MM.1S (cell line): Measurements from ENCODE around the gene DAB1.

Experiments used
- DNase-seq: peaks from one replicate; pipeline ENCODE4 v3.0.0-alpha.2; 2015
- H2AFZ ChIP-seq: fragments of 300-600 bp; sonication (generic); 2 replicates; pipeline ENCODE4 v1.6.0; 2016; ENCODE audit warnings: antibody characterized with exemption, low read length
- H3F3A ChIP-seq: fragments of 300-600 bp; sonication (generic); 2 replicates; pipeline ENCODE4 v1.6.1; 2016; ENCODE audit warnings: mild to moderate bottlenecking, antibody characterized with exemption, low read length, moderate library complexity, mixed read lengths; ENCODE audit not compliant: insufficient read depth
- H3K27ac ChIP-seq: fragments of 300-600 bp; sonication (generic); 2 replicates; pipeline ENCODE4 v1.5.1; 2016; ENCODE audit warnings: mild to moderate bottlenecking, low read length
- H3K27me3 ChIP-seq: fragments of 300-600 bp; sonication (generic); replicated peaks from 2 replicates; pipeline ENCODE4 v1.6.0; 2016; ENCODE audit warnings: low read length; ENCODE audit not compliant: insufficient read depth
- H3K36me3 ChIP-seq: fragments of 300-600 bp; sonication (generic); replicated peaks from 2 replicates; pipeline ENCODE4 v1.6.1; 2016; ENCODE audit warnings: mild to moderate bottlenecking, low read length, mixed read lengths; ENCODE audit not compliant: insufficient read depth
- H3K4me1 ChIP-seq: fragments of 300-600 bp; sonication (generic); 2 replicates; pipeline ENCODE4 v1.6.1; 2016; ENCODE audit warnings: low read length, mixed read lengths
- H3K4me2 ChIP-seq: fragments of 300-600 bp; sonication (generic); 2 replicates; pipeline ENCODE4 v1.6.0; 2016; ENCODE audit warnings: low read depth, low read length
- H3K4me3 ChIP-seq: fragments of 300-600 bp; sonication (generic); 2 replicates; pipeline ENCODE4 v1.5.1; 2016; ENCODE audit warnings: low read length, mixed read lengths
- H3K79me2 ChIP-seq: fragments of 300-600 bp; sonication (generic); 2 replicates; pipeline ENCODE4 v1.6.1; 2016; ENCODE audit warnings: mixed run types, low read length, mixed read lengths
- H3K9ac ChIP-seq: fragments of 300-600 bp; sonication (generic); 2 replicates; pipeline ENCODE4 v1.6.1; 2016; ENCODE audit warnings: low read length, mixed read lengths
- H3K9me2 ChIP-seq: fragments of 300-600 bp; sonication (generic); replicated peaks from 2 replicates; pipeline ENCODE4 v1.6.1; 2016; ENCODE audit warnings: mild to moderate bottlenecking, low read length, mixed read lengths; ENCODE audit not compliant: insufficient read depth
- H3K9me3 ChIP-seq: fragments of 300-600 bp; sonication (generic); replicated peaks from 2 replicates; pipeline ENCODE4 v1.6.1; 2016; ENCODE audit warnings: mild to moderate bottlenecking, low read length, mixed read lengths; ENCODE audit not compliant: insufficient read depth
- H4K20me1 ChIP-seq: fragments of 300-600 bp; sonication (generic); 2 replicates; pipeline ENCODE4 v1.6.1; 2016; ENCODE audit warnings: mild to moderate bottlenecking, low read length, moderate library complexity, mixed read lengths; ENCODE audit not compliant: insufficient read depth
- CTCF ChIP-seq: fragments of 300-600 bp; sonication (generic); IDR thresholded peaks from 2 replicates; pipeline ENCODE4 v1.5.1; 2016; ENCODE audit warnings: antibody characterized with exemption, low read length, mixed read lengths
- EZH2 ChIP-seq: fragments of 300-600 bp; sonication (generic); optimal IDR thresholded peaks from 2 replicates; pipeline ENCODE3; 2017; ENCODE audit warnings: low read depth, mild to moderate bottlenecking, antibody characterized with exemption, low read length, mixed read lengths
- EZH2phosphoT487 ChIP-seq: fragments of 300-600 bp; sonication (generic); IDR thresholded peaks from 2 replicates; pipeline ENCODE4 v1.6.1; 2018; ENCODE audit warnings: antibody characterized with exemption, low read length

Gene DAB1

DNA sequence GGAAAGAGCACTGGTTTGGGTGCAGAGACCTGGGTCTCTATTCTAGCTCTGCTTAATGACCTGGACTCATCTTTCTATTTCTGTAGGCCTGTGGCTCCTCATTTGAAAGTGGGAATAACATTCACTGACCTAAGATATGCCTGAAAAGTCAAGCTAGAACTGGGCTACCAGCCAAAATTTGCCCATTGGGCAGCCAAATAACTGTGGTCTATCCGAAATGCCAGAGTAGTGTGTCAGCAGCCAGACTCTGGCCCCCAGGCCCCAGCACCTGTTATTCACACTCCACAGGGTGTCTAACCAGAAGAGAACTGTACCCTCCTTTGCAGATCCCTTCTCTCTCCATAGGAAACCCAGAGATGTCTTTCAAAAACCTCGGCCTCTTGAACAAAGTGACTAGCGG lies 12.6 kb downstream of the DAB1 start:
- Histone ChIP-seq H3F3A (no peaks in the 10 kb centered on the region), H3K9me3 (no peaks in the 10 kb centered on the region), H2AFZ (no peak overlapping the region), H3K4me3 (no peak overlapping the region), H3K9ac (no peak overlapping the region), H3K4me2 (no peak overlapping the region), H3K27me3 (no peaks in the 10 kb centered on the region), H3K36me3 (no peaks in the 10 kb centered on the region), H4K20me1 (no peaks in the 10 kb centered on the region), H3K79me2 (no peaks in the 10 kb centered on the region), H3K9me2 (no peaks in the 10 kb centered on the region), H3K4me1 (no peaks in the 10 kb centered on the region), H3K27ac (no peak overlapping the region)
- TF ChIP-seq EZH2phosphoT487: no peak
- TF ChIP-seq CTCF: no peak
- no peak for TF ChIP-seq EZH2
- peak; percentile 7 for DNase-seq

DNA sequence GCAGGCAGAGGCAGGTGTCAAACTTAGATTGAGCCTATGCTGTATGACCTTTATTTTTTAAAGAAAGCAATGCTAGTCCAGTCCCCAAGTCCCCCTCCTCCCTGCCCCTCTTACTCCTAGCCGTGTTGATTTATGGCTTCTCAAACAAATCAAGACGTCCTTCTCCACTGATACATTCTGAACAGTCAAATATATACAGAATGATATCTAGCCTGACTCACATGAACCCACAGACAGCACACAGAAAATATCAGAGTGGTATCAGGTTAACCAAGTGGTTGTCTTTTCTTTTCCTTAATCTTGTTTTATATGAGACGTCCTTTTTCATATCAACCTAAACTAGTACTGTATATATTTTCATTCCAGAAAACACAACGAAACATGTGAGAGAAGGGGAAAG lies 13.4 kb downstream of the DAB1 start:
- Histone ChIP-seq H3K4me1 (no peaks in the 10 kb centered on the region), H2AFZ (no peak overlapping the region), H3K4me3 (no peak overlapping the region), H4K20me1 (no peaks in the 10 kb centered on the region), H3K9me3 (no peaks in the 10 kb centered on the region), H3K9ac (no peak overlapping the region), H3K4me2 (no peak overlapping the region), H3K79me2 (no peaks in the 10 kb centered on the region), H3K36me3 (no peaks in the 10 kb centered on the region), H3K9me2 (no peaks in the 10 kb centered on the region), H3K27me3 (no peaks in the 10 kb centered on the region), H3K27ac (no peak overlapping the region), H3F3A (no peaks in the 10 kb centered on the region)
- TF ChIP-seq CTCF (no peak), EZH2phosphoT487 (no peak), EZH2 (no peak)
- no peak for DNase-seq

- H2AFZ ChIP-seq: no peak overlapping the region
- H3K9me3 ChIP-seq: no peaks in the 10 kb centered on the region; the same call in 1 of the 2 replicates
- no peaks in the 10 kb centered on the region for H4K20me1 ChIP-seq
- no peaks in the 10 kb centered on the region for H3K27me3 ChIP-seq
- H3K4me1 ChIP-seq: no peaks in the 10 kb centered on the region
- H3F3A ChIP-seq: no peaks in the 10 kb centered on the region
- no peak overlapping the region for H3K9ac ChIP-seq
- DNase-seq: no peak
- TF ChIP-seq EZH2 (no peak), CTCF (no peak), EZH2phosphoT487 (no peak)
- H3K4me3 ChIP-seq: no peak overlapping the region
- no peaks in the 10 kb centered on the region for H3K9me2 ChIP-seq
- H3K36me3 ChIP-seq: no peaks in the 10 kb centered on the region
- no peak overlapping the region for H3K4me2 ChIP-seq
- no peak overlapping the region for H3K27ac ChIP-seq
- H3K79me2 ChIP-seq: no peaks in the 10 kb centered on the region
These were observed 15.9 kb downstream of the DAB1 start for GRCh38 chr1:57407928-57408327.
